ENCODE results near the gene ZNF575.

DNA sequence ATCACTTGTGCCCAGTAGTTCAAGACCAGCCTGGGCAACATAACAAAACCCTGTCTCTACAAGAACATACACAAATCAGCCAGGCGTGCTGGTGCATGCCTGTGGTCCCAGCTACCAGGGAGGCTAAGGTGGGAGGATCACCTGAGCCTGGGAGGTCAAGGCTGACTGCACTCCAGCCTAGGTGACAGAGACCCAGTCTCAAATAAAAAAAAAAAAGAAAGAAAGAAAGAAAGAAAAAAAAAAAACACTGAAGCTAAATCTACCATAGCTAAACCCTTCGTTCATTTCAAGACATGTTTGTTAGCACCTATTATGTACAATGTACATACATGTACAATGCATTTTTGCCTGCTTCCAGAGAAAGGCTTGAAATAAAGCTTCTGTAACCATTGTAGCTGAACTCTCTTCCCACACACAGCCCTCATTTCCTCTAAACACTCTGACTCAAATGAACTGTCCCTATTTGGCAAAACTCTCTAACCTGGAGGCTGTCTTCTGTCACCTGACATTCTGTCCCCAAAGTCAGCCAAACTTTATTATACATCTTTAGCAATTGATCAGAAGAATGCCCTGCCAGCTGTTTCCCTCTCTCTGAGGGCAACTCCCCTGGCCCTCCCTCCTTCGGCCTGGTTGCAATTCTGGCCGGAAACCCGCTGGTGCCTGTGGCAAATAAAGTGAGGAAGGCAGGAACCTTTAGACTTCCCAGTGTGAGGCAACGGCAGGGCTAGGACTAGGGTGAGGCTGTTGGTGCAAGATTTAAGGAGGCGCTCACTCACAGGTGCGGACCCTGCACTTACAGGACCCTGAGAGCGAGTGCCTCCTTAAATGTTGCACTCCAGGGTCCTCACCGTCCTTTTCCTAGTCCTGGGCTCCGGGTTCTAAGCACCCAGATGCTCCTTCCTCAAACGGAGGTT is 7.8 kb upstream of the ZNF575 start:
- TF ChIP-seq, protein P1, sequence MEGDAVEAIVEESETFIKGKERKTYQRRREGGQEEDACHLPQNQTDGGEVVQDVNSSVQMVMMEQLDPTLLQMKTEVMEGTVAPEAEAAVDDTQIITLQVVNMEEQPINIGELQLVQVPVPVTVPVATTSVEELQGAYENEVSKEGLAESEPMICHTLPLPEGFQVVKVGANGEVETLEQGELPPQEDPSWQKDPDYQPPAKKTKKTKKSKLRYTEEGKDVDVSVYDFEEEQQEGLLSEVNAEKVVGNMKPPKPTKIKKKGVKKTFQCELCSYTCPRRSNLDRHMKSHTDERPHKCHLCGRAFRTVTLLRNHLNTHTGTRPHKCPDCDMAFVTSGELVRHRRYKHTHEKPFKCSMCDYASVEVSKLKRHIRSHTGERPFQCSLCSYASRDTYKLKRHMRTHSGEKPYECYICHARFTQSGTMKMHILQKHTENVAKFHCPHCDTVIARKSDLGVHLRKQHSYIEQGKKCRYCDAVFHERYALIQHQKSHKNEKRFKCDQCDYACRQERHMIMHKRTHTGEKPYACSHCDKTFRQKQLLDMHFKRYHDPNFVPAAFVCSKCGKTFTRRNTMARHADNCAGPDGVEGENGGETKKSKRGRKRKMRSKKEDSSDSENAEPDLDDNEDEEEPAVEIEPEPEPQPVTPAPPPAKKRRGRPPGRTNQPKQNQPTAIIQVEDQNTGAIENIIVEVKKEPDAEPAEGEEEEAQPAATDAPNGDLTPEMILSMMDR (IDR thresholded peaks at IDR 0.05), result no peak
- peak; percentile 67; the same call in 1 of the 2 replicates for TF ChIP-seq GABPB1 (CRISPR knock-in tag; IDR thresholded peaks at IDR 0.05)

All from WTC11 (cell line).